HUDEP-2 (cell line): ENCODE data around the gene ISY1.
"Not testable (repeated sequence)": the region's sequence is repeated elsewhere in the genome, so short reads cannot be mapped to it uniquely, and the experiment has no call there.

Experiments used
- DNase-seq, 76 experiments: peaks; one replicate each; lab custom pipeline; 2025; ENCODE audit not compliant: unreplicated experiment in 76 of 76; lab: John Stamatoyannopoulos, UW

The ISY1 gene

DNA sequence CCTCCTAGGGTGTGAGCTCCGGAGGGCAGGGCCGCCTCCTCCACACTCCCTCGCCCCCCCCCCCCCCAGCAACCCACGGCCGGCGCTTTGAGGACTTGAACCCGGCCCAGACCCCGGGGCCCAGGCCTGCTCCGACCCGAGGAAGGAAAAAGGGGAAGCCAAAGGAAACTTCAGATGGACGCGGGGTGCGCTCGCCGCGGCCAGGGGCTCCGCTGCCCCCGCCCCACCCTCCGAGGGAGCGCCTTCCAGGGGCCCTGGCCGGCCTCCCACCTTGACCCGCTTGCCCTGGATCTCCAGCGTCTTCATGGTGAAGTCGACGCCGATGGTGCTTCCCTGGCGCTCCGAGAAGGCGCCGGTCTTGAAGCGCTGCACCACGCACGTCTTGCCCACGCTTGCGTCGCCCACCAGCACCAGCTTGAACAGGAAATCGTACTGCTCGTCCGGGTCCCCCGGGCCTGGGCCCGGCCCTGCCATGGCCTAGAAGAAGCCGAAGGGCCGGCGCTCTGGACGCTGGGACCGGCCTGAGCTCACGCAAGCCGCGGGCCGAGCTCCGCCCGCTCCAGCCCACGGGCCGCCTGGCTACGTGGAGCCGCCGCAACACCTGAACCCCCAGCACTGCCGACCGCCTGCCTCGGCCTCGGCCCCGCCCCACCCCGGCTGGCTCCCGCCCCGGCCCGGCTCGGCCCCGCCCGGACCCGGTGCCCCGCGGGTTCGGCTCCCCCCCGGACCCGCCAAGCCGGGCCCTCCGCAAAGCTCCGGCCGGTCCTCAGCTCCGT, 39.7 kb downstream of the ISY1 start:
- DNase-seq: peak in 1 of 76 experiments; percentile 40

DNA sequence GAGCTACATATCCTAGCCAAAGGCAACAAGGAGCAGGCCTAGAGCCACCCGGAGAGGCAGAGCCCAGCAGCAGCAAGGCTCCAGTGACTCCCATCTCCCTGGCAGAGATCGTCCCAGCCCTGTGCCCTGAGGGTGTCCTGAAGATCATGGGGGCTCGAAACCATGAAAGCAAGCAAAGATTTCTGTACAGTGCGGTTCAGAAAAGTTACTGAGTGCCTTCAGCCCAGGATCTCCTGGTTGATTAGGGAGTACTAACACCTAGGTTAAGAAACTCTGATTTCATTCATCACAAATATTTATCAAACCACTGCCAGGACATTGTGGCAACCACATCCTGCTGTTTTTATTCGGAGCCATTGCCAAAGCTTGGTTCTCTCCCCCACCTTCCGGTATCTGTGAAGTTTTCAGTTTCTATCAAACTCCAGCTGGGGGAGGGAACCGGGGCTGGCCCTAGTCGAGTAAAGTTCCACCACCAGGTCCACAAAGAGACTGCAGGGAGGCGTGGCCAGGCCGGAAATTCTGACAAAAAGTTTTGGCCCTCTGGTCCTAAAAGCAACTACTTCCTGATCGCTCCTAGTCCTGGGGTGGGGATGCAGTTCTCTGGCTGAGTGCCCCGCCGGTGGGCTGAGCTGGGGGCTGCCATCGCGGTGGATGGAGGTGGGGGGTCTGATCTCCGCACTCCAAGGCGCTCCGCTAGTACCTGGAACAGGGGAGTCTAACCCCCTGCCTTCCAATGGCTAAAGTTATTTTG, 40.4 kb downstream of the ISY1 start:
- DNase-seq: peak in 72 of 76 experiments; percentile 8 to 90 (median 70)

DNA sequence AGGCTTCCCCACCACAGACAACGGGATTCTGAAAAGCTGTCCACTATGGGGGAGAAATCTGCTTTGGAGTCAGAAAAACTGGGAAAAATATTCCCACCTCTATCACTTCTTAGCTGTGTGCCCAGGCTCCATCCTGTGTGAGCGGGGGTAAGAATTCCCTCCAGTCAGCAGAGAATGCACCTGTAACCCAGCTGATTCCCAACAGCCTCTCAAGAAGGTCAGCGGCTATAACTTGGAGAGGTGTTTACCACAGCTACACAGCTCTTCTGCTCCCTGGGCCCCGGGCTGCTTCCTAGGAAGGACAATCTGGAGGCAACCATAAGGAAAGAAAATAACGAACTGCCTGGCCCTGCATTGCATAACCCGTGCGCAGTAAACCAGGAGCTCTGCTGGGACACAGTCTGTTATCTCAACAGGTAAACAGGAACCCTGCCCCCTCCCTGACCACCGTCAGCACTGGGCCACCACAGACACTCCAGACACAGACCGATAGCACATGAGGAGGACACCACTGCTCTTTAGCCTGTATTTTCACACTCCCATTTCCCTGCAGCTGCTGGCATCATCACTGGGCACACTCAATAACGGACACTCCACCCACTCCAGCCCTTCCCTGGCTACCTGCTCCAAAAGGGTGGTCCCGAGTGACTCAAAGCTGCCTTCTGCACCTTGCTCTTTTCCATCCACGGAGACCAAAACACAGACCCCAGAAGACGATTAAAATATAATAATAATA, 41.3 kb downstream of the ISY1 start:
- no peak for DNase-seq

DNA sequence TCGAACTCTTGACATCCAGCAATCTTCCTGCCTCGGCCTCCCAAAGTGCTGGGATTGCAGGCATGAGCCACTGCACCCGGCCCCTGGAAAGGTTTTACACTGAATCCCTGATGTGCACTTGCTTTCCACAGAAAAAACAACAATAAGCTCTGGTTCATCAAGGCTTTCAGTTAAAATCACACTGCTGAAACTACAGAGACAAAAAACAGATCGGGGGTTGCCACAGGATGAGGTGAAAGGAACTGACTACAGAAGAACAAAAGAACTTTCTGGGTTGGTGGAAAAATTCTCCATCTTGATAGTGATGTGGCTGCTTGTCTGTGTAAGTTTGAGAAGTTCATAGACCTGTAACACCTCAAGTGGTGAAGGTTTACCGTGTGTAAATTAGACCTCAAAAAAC, 42.1 kb downstream of the ISY1 start:
- no peak for DNase-seq

DNA sequence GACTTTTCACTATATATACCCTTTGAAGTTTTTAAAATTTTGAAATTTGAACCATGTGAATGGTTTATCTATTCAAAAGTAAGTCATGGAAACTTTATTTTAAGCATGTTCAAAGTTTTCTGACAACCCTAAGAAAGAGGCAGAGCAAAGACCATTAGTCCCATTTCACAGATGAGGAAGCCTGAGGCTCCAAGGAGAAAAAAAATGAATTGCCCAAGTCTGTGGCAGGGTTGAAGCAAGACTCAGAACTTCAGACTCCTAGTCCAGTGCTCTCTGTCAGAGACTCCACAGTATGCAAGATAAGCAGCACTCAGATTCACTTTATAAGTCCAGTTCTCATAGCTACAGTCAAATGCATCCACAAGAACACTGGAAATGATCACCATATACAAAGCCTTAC, 43.7 kb downstream of the ISY1 start:
- no peak for DNase-seq

DNA sequence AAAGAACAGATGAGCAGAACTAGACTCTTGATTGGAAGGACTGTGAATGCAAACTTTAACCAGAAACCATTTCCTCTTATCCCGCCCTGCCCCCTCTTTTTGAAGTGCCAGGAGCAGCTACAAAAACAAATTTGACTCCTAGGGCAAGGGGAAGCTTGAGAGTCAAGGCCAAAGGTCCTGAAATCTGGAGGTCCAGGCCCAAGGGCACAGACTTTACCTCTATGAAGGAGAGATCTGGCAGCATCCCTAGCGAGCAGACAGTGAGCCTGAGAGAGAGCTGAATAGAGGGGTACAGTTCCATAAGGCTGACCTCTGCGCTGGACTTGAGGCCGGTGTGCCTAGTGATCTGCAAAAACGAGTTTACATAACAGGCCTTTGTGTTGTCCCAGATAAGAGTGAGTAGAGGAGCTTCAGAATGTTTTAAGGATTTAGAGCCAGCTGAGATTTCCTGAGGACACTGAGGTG, 44.3 kb downstream of the ISY1 start:
- no peak for DNase-seq

DNA sequence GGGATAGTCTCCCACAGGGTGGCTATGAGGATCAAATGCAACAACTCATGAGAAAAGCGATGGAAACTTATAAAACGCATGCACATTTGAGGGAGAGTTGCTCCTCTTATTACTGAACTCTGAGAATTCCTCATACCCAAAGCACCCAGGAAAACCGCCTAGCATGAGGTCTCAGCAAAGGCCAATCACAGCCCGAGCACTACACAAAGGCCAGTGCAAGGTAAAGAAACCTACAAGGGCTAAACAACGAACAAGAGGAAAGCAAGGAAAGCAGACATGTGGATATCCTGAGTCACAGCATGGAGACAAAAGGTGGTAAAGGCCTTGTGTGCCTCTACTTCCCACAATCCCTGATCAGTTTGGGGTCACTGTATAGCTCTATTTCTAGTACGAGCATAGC, 46.4 kb downstream of the ISY1 start:
- no peak for DNase-seq

DNA sequence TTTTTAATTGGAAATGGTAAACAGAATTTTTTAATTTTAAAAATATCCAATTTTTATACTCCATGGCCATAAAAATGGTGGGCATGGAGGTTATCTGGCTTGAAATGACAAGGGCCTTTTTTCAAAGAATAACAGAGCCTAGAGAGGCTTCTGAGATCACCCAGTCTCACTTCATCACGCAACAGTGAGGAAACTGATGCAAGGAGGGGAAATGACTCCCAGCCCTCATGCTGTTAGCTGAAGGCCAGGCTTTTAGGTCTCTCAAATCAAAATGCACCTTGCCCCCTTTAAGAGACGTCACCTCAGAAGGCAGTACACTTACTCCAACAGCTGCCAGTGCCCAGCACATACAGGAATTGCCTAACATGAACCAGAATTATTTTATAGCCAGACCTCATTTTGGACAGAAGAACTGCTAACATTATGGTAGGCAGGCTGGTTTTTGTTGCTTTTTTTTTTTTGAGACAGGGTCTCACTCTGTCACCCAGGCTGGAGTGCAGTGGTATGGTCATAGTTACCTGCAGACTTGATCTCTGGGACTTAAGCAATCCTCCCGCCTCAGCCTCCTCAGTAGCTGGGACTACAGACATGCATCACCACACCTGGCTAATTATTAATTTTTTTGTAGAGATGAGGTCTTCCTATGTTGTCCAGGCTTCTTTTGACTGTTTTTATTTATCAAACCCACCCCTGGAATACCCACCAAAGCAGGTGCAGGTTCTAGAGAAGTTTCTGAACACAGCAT, 48.4 kb downstream of the ISY1 start:
- no peak for DNase-seq

DNA sequence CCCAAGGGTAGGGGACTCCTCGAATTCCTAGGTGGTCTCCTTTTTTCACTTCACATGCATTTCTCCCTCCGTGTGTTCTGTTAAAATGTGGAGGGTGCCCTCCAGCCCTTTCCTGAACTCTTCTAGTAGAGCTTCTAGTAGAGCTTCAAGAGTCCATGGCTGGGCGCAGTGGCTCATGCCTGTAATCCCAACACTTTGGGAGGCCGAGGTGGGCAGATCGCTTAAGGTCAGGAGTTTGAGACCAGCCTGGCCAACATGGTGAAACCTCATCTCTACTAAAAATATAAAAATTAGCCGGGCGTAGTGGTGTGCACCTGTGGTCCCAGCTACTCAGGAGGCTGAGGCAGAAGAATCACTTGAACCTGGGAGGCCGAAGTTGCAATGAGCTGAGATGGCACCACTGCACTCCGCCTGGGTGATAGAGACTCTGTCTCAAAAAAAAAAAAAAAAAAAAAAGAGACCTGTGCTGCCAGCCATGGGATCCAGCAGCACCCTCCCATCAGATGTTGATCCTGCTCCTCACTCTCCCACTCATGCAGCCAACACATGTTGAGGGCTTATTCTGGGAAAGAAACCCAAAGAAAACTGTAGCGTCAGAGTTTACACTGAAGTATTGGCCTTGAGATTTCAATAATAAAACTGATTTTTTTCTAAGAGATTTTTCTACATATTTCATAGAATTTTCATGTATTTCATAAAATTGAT, 49.6 kb downstream of the ISY1 start:
- not testable (repeated sequence) for DNase-seq

DNA sequence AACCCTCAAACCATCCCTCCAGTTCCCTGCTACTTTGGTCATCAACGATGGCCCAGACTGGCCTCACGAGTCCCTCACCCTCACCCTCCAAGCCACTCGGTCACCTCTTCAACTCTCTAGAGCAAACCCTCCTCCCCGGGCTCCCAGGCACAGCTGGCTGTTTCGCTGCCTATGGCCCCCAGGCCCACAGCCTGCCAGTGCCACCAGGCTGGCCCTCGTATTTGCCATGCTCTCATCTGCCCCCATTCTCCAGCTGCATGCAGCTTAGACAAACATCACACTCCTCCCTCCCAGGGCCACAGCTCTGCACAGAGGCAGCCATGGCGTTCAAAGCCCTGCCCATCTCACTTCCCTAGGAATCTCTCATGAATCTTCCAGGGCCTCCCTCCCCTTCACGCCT, 53.1 kb downstream of the ISY1 start:
- no peak for DNase-seq

DNA sequence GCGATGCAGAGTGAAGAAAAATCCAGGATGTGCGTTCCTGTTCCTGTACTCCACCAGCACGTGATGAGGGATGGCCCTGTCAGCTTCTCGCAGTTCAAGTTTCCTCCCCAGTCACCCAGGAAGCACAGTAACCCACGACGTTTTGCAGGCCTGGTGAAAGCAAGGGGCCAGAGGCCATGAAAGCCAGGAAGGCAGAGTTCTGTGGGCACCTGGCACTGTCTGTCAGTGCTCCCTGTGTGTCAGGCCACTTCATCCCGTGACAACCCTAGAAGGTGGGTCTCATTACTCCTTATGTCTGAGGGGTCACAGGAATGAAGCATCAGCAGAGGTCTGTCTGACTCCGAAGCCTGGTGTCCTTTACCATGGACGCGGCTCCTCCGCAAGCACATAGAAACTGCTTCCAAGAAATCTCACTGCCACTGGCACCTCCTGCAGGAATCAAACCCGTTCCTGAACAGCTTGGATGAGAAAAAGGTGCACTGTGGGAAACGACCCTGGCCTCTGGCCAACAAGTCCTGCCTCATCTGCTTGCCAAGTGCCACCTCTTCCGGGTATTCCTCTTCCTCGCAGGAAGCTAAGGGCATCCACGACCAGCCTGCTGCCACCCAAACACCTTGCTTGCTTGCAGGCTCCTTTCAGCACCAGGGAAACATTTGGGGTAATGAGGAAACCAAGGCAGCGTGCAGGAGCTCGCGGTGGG, 53.8 kb downstream of the ISY1 start:
- no peak for DNase-seq

DNA sequence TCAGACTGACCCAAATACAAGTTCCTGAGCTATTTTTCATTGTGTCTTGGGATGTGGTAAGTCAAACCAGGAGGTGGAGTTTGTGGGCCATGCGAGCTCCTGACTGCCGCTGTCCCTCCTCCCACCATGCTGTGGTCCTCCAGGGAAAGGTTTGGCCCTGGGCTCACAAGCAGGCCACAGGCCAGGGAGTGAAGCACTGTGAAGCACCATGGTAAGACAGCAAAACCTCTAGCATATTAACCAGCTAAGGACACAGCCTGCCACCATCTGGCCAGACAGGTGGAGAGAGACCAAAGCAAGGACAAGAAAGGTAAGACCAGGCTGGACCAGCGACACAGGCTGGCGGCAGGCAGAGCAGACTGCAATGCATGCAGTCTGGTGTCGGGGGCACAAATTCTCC, 54.5 kb downstream of the ISY1 start:
- peak in 6 of 76 experiments; percentile 1 to 11 (median 6) for DNase-seq

DNA sequence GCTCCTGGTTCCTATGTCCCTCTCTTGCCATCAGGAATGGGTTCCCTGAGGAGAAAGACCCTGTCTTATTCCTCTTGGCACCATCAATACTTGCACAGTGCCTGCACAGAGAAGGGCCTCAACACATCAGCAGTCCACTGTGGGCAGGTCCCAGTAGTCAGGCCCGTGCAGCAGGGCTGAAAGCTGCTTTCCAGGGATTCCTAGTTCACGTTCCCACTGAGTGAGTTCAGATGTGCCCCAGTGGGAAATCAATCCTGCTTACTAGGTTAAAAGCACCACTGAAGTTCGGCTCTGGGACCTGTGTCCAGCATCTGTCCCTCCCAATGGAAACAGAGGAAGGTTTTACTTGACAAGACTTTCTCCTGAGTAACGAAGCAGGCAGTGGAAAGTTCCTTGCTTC, 55.0 kb downstream of the ISY1 start:
- DNase-seq: no peak

DNA sequence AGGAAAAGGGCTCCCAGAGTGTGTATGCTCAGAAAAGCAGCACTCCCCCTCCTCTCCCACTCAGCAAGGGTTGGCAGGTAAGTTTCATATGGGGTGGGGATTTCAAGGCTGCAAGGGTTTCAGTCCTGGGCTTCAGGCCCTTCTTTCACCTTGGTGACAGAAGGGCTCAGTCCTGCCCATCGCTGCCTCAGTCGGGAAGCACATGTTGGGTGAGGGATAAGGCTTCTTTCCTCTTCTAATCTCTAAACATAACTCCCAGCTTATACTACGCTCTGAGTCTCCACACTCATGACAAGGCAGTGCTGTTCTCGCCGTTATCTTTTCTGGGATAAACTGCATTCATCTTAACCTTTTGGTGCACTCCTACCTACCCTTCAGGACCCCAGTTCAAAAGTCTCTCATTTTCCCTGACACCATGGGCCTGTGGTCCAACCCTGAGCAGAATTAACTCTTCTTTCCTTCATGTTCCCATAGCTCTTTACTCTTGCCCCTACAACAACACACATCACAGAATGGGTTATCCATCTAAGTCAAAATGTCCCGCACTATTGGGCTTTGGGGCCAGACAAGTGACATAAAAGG, 56.3 kb downstream of the ISY1 start:
- DNase-seq: no peak

DNA sequence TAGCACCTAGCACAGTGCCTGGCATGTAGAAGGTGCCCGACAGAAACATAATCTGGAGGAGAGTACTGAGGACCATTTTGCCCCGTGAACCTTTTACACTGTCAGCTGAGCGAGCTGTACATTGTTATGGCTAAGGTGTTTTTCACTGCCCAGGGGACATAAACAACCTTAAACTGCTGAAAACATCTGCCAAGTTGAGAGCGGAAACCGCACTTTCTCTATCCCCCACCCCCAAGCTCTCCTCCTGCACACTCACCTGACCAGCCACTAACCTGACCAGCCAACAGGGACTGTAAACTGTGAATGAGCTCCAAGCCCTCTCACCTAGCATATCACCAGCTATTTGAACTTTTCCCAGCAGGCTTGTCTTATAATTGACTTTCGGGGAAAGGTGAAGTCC, 56.8 kb downstream of the ISY1 start:
- no peak for DNase-seq

DNA sequence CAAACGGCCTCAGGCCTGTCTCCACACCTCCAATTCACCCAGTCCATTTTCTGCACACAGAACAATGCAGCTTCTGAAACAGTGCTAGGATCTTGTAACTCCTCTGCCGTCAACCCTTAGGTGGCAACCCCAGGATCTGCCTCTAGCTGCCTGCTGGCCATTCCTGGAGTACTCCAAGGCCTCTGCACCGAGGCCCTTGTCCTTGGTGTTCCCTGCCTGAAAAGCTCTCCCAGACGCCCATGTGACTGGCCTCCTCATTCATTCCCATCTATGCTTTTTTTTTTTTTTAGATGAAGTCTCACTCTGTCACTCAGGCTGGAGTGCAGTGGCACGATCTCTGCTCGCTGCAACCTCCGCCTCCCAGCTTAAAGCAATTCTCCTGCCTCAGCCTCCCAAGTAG, 57.6 kb downstream of the ISY1 start:
- DNase-seq: no peak

DNA sequence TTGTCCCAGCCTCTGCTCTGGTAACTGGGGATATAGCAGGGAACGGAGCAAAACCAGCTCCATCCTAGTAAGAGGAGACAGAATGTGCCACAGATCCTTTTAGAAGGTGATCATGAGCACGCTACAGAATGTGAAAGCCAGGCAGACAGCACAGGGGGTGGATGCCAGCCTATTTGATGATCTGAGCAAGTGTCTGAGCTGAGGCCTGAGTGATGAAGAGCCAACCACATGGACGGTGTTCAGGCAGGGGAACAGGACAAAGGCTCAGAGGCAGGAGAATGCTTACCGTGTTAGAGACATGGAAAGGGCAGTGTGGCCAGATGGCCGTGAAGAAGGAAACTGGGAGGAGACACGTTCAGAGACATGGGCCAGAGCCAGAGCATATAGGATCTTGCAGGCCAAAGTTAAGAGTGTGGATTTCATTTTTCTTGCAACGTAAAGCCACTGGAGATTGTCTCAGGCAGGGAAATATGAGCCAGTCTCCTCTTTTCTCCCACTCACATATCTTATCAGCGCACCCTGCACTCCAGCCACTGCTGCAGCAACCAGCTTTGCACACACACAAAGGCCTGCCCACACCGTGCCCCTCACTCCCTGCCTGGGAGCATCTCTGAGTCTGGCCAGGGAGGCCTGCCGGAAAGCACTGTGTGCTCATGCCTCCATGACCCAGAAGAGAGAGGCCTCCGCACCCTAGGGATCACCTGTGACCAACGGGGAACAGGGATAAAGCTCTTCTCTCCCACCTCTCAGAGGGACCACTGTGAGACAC, 59.3 kb downstream of the ISY1 start:
- DNase-seq: peak in 2 of 76 experiments; percentile 5 to 25

DNA sequence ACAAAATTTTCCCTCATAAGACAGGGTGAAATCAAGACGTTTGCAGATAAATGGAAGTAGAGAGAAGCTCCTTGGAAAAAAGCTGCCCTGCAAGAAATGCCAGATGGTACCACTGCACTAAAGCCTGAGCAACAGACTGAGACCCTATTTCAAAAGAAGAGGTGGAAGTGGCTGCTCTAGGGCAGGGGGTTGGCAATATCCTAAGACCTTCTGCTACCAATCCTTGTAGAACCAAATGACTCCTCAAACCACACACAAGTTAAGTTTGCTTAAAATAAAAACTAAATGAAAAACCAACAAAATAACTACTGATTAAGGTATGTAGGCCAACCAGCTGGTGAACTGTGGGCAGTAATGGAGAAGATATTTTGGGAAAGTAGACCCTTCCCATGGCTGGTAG, 60.6 kb downstream of the ISY1 start:
- no peak for DNase-seq
